ENCODE results near the gene NKD1. TPM values are rescaled to one million over a fixed set of nuclear protein-coding genes. Genes with fewer than 3 reads are reported as not detected.

The NKD1 gene
- total RNA-seq, 1 experiment from 2014 or later: 11.4 TPM

DNA sequence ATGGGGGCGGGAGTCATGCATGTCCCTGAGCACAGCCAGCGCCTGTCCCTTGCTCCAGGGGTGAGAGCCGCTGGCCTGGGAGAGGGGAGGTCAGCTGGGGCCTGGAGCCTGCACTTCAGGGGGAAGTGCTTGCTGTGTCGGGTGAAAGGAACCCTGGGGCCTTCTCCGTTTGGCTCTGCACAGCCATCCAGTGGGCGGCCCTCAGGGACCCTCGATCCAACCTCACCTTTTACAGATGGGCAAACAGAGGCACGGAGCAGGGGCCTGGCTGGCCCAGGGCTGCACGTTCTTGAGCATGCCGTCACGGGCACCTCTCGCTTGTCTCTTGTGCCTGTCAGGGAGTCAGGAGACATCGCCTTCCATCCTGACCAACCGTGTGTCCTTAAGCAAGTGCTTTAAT is 131.1 kb downstream of the NKD1 start:
- TF ChIP-seq EGR1 (IDR thresholded peaks at IDR 0.05; ENCODE audit: low read depth): no peak
- TF ChIP-seq, protein P1, sequence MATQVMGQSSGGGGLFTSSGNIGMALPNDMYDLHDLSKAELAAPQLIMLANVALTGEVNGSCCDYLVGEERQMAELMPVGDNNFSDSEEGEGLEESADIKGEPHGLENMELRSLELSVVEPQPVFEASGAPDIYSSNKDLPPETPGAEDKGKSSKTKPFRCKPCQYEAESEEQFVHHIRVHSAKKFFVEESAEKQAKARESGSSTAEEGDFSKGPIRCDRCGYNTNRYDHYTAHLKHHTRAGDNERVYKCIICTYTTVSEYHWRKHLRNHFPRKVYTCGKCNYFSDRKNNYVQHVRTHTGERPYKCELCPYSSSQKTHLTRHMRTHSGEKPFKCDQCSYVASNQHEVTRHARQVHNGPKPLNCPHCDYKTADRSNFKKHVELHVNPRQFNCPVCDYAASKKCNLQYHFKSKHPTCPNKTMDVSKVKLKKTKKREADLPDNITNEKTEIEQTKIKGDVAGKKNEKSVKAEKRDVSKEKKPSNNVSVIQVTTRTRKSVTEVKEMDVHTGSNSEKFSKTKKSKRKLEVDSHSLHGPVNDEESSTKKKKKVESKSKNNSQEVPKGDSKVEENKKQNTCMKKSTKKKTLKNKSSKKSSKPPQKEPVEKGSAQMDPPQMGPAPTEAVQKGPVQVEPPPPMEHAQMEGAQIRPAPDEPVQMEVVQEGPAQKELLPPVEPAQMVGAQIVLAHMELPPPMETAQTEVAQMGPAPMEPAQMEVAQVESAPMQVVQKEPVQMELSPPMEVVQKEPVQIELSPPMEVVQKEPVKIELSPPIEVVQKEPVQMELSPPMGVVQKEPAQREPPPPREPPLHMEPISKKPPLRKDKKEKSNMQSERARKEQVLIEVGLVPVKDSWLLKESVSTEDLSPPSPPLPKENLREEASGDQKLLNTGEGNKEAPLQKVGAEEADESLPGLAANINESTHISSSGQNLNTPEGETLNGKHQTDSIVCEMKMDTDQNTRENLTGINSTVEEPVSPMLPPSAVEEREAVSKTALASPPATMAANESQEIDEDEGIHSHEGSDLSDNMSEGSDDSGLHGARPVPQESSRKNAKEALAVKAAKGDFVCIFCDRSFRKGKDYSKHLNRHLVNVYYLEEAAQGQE (IDR thresholded peaks at IDR 0.05; ENCODE audit: low read depth): no peak
- no peak for TF ChIP-seq TCF7L2 (IDR thresholded peaks at IDR 0.05; ENCODE audit: borderline replicate concordance, extremely low read depth, insufficient read depth, insufficient read length)
- no peak for TF ChIP-seq POLR2AphosphoS5 (IDR thresholded peaks at IDR 0.05; ENCODE audit: low read depth, low read length)
- TF ChIP-seq YY1 (IDR thresholded peaks at IDR 0.05; ENCODE audit: extremely low read depth, insufficient replicate concordance, low read depth, low read length): no peak
- TF ChIP-seq, protein P2, sequence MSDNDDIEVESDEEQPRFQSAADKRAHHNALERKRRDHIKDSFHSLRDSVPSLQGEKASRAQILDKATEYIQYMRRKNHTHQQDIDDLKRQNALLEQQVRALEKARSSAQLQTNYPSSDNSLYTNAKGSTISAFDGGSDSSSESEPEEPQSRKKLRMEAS (IDR thresholded peaks at IDR 0.05): no peak
- no peak for TF ChIP-seq SP1 (IDR thresholded peaks at IDR 0.05; ENCODE audit: low read depth)
- no peak for TF ChIP-seq ZNF274 (IDR thresholded peaks at IDR 0.05; ENCODE audit: low read depth, low read length)
- TF ChIP-seq JUND (IDR thresholded peaks at IDR 0.05): no peak
- TF ChIP-seq ZBTB33 (IDR thresholded peaks at IDR 0.05; ENCODE audit: extremely low read depth, insufficient replicate concordance, low read length): no peak
- Histone ChIP-seq H3K4me1 (ENCODE audit: control insufficient read depth in 1 of 2, insufficient read depth in 2 of 2, low read length in 2 of 2) (no peaks in the 10 kb centered on the region), H3K9me3 (ENCODE audit: control insufficient read depth in 1 of 2, insufficient read depth in 1 of 2, low read depth in 1 of 2, low read length in 2 of 2) (no peaks in the 10 kb centered on the region), H2AFZ (ENCODE audit: low read depth, low read length, poor library complexity, severe bottlenecking) (no peak overlapping the region), H3K9me2 (ENCODE audit: insufficient read depth) (no peaks in the 10 kb centered on the region), H3K9ac (ENCODE audit: low read length) (no peak overlapping the region), H4K20me1 (ENCODE audit: insufficient read depth) (no peaks in the 10 kb centered on the region), H3K27ac (ENCODE audit: low read depth, low read length) (no peak overlapping the region), H3K79me2 (ENCODE audit: insufficient read depth, low read length) (no peaks in the 10 kb centered on the region), H3K4me3 (replicated peaks in 1 of 2; ENCODE audit: low read depth in 1 of 2, low read length in 2 of 2) (no peak overlapping the region), H3K27me3 (ENCODE audit: insufficient read depth, low read length) (no peaks in the 10 kb centered on the region), H3K36me3 (ENCODE audit: control insufficient read depth in 1 of 2, insufficient read depth in 2 of 2, low read length in 2 of 2) (no peaks in the 10 kb centered on the region), H3K4me2 (ENCODE audit: low read length) (no peak overlapping the region)
- BruUV-seq (replicated peaks): no TSS peak
- intact Hi-C loops (cut with micrococcal nuclease): loop anchor here (10.0 kb wide), 2 partner anchors 544 to 1306 kb away; no protein-coding TSS in a partner anchor
- POLR2A ChIA-PET: no interaction called here
- RAD21 ChIA-PET (ENCODE audit: low non-redundant PET in 1 of 2, low total read pairs in 2 of 2, uncharacterized antibody in 2 of 2, unreplicated experiment in 2 of 2): no interaction called here
- no peak for ATAC-seq
- CTCF ChIA-PET: interaction anchor here (0.9 kb wide), 1 partner anchor 10 kb away, joined by 3 read pairs; no protein-coding TSS in a partner anchor
- DNase-seq (ENCODE audit: low read depth, low spot score): no peak
